Nephron (organoid): Measurements from ENCODE around the gene RNF14.
"Not testable (repeated sequence)": the region's sequence is repeated elsewhere in the genome, so short reads cannot be mapped to it uniquely, and the experiment has no call there.

Experiments
- H3K27ac Mint-ChIP-seq, 3 experiments: 2 replicates each; pipeline ENCODE4 v1.8.0; 2020; ENCODE audit warnings: mixed read lengths in 3 of 3, mild to moderate bottlenecking in 2 of 3, moderate library complexity in 1 of 3
- H3K27me3 Mint-ChIP-seq: 2 replicates; pipeline ENCODE4 v1.8.0; 2021; ENCODE audit warnings: low read depth, mild to moderate bottlenecking, moderate library complexity, mixed read lengths
- H3K36me3 Mint-ChIP-seq: 2 replicates; pipeline ENCODE4 v1.8.0; 2020; ENCODE audit warnings: low read depth, mixed read lengths
- H3K4me1 Mint-ChIP-seq: 2 replicates; pipeline ENCODE4 v1.8.0; 2020; ENCODE audit warnings: mixed read lengths
- H3K4me3 Mint-ChIP-seq, 3 experiments: 2 replicates each; pipeline ENCODE4 v1.8.0; 2020; ENCODE audit warnings: mild to moderate bottlenecking in 3 of 3, mixed read lengths in 3 of 3, moderate library complexity in 2 of 3
- H3K9me3 Mint-ChIP-seq: 2 replicates; pipeline ENCODE4 v1.8.0; 2020; ENCODE audit warnings: mixed read lengths
- CTCF ChIP-seq, 3 experiments: fragments of 200-600 bp; sonication (generic); IDR thresholded peaks; one replicate each; pipeline ENCODE4 v1.5.0; 2021; ENCODE audit warnings: antibody characterized with exemption in 3 of 3; ENCODE audit not compliant: unreplicated experiment in 3 of 3

Gene RNF14

GRCh38 chr5:142034994-142035393 lies 66.1 kb downstream of the RNF14 start:
- peaks cover 3% of the 10 kb centered on the region for H3K27me3 Mint-ChIP-seq
- no peak overlapping the region for H3K4me3 Mint-ChIP-seq
- no peak overlapping the region for H3K27ac Mint-ChIP-seq
- no peaks in the 10 kb centered on the region for H3K9me3 Mint-ChIP-seq
- no peaks in the 10 kb centered on the region for H3K36me3 Mint-ChIP-seq
- TF ChIP-seq CTCF (IDR thresholded peaks at IDR 0.05; ENCODE audit: unreplicated experiment in 3 of 3): no peak
- no peaks in the 10 kb centered on the region for H3K4me1 Mint-ChIP-seq

GRCh38 chr5:142036918-142037317 lies 68.0 kb downstream of the RNF14 start:
- Mint-ChIP-seq H3K4me1 (no peaks in the 10 kb centered on the region), H3K9me3 (no peaks in the 10 kb centered on the region), H3K36me3 (no peaks in the 10 kb centered on the region), H3K27ac (no peak overlapping the region), H3K27me3 (no peaks in the 10 kb centered on the region), H3K4me3 (no peak overlapping the region)
- TF ChIP-seq CTCF (IDR thresholded peaks at IDR 0.05; ENCODE audit: unreplicated experiment in 3 of 3): no peak

- not testable (repeated sequence) for H3K36me3 Mint-ChIP-seq, H3K4me1 Mint-ChIP-seq, H3K4me3 Mint-ChIP-seq, H3K9me3 Mint-ChIP-seq, H3K27ac Mint-ChIP-seq, H3K27me3 Mint-ChIP-seq
Observed at GRCh38 chr5:142037599-142037998, 68.7 kb downstream of the RNF14 start.

GRCh38 chr5:142038735-142039134 lies 69.8 kb downstream of the RNF14 start:
- no peak overlapping the region for H3K4me3 Mint-ChIP-seq
- no peaks in the 10 kb centered on the region for H3K36me3 Mint-ChIP-seq
- TF ChIP-seq CTCF (IDR thresholded peaks at IDR 0.05; ENCODE audit: unreplicated experiment in 3 of 3): no peak
- H3K27ac Mint-ChIP-seq: no peak overlapping the region
- no peaks in the 10 kb centered on the region for H3K27me3 Mint-ChIP-seq
- H3K4me1 Mint-ChIP-seq: no peaks in the 10 kb centered on the region
- no peaks in the 10 kb centered on the region for H3K9me3 Mint-ChIP-seq
